MCF 10A (cell line): ENCODE measurements around the gene CNOT6L. TPM values are rescaled to one million over a fixed set of nuclear protein-coding genes. Genes with fewer than 3 reads are reported as not detected.

Experiments used
- BruUV-seq: library from RNA; stranded (reverse); fragments of 400-500 nt; replicated peaks from 2 replicates; lab custom pipeline; 2021; lab: Mats Ljungman, UMichigan
- CTCF ChIA-PET: fragments of 300-600 bp; sonication (Branson Sonifier 250); formaldehyde crosslinking; extraction: SDS; loops from one replicate; lab custom pipeline; 2021; ENCODE audit warnings: antibody characterized with exemption, inconsistent platforms; lab: Yijun Ruan, JAX
- POLR2A ChIA-PET: fragments of 300-600, 350-650 bp; sonication (Branson Sonifier 250); formaldehyde crosslinking; extraction: SDS; loops from one replicate; lab custom pipeline; 2020; ENCODE audit warnings: antibody characterized with exemption, inconsistent platforms; lab: Yijun Ruan, JAX
- DNase-seq: peaks from one replicate; pipeline ENCODE4 v3.0.0-alpha.2; 2018; ENCODE audit not compliant: unreplicated experiment
- H3K27ac Mint-ChIP-seq: one replicate; pipeline ENCODE4 v1.8.0; 2022; ENCODE audit warnings: mild to moderate bottlenecking, low read depth, mixed read lengths; ENCODE audit not compliant: unreplicated experiment
- H3K27me3 Mint-ChIP-seq: one replicate; pipeline ENCODE4 v1.8.0; 2022; ENCODE audit warnings: mixed read lengths; ENCODE audit not compliant: insufficient read depth, unreplicated experiment
- H3K36me3 Mint-ChIP-seq: one replicate; pipeline ENCODE4 v1.8.0; 2022; ENCODE audit warnings: mild to moderate bottlenecking, moderate library complexity, mixed read lengths; ENCODE audit not compliant: insufficient read depth, unreplicated experiment
- H3K4me1 Mint-ChIP-seq: one replicate; pipeline ENCODE4 v1.8.0; 2022; ENCODE audit warnings: mixed read lengths; ENCODE audit not compliant: insufficient read depth, unreplicated experiment
- H3K4me3 Mint-ChIP-seq: one replicate; pipeline ENCODE4 v1.8.0; 2022; ENCODE audit warnings: mild to moderate bottlenecking, moderate library complexity, mixed read lengths; ENCODE audit not compliant: unreplicated experiment
- H3K9me3 Mint-ChIP-seq: one replicate; pipeline ENCODE4 v1.8.0; 2022; ENCODE audit warnings: mixed read lengths; ENCODE audit not compliant: unreplicated experiment
- CTCF ChIP-seq: fragments of 200-600 bp; IDR thresholded peaks from one replicate; pipeline ENCODE4 v1.8.0; 2022; ENCODE audit warnings: antibody characterized with exemption, mild to moderate bottlenecking; ENCODE audit not compliant: unreplicated experiment
- intact Hi-C: fragments of 100-400 bp; cut with micrococcal nuclease; formaldehyde crosslinking; loops from 2 replicates; pipeline ENCODE4 v1.14.1; 2022
- total RNA-seq: library from RNA; stranded (reverse); gene quantifications from 2 replicates; pipeline ENCODE4 v1.2.3, GENCODE V29; 2022

CNOT6L gene
- total RNA-seq, 1 experiment from 2014 or later = 47.3 TPM

- DNase-seq = no peak
- CTCF ChIA-PET = interaction anchor here (0.8 kb wide), 1 partner anchor 28 kb away, joined by 3 read pairs; no protein-coding TSS in a partner anchor
- Mint-ChIP-seq H3K4me3 (no peak overlapping the region), H3K36me3 (no peaks in the 10 kb centered on the region), H3K27me3 (no peaks in the 10 kb centered on the region), H3K9me3 (no peaks in the 10 kb centered on the region), H3K4me1 (no peaks in the 10 kb centered on the region), H3K27ac (no peak overlapping the region)
- intact Hi-C loops = no loop called here
- BruUV-seq = no TSS peak
- POLR2A ChIA-PET = no interaction called here
- no peak for TF ChIP-seq CTCF
These were observed 149.1 kb downstream of the CNOT6L start for GRCh38 chr4:77669946-77670590.

GRCh38 chr4:77665381-77666069 is 153.6 kb downstream of the CNOT6L start:
- Mint-ChIP-seq H3K4me3 (no peak overlapping the region), H3K36me3 (no peaks in the 10 kb centered on the region), H3K27me3 (no peaks in the 10 kb centered on the region), H3K4me1 (peaks cover 5% of the 10 kb centered on the region), H3K27ac (no peak overlapping the region), H3K9me3 (no peaks in the 10 kb centered on the region)
- intact Hi-C loops = no loop called here
- BruUV-seq = no TSS peak
- DNase-seq = no peak
- no peak for TF ChIP-seq CTCF
- ChIA-PET CTCF (no interaction called here), POLR2A (interaction anchor here (0.8 to 1.1 kb wide), 2 partner anchors 10 to 33 kb away, joined by 3 to 4 read pairs; no protein-coding TSS in a partner anchor)

Other genes starting within 250 kb of the CNOT6L start
- gene CXCL13, start 213.5 kb downstream of the CNOT6L start, total RNA-seq = not detected in 2 replicates
- 36.8 and 53.3 TPM in 2 replicates for gene MRPL1, start 43.5 kb upstream of the CNOT6L start, total RNA-seq
- 2.0 and 2.1 TPM in 2 replicates for gene FRAS1, start 238.0 kb upstream of the CNOT6L start, total RNA-seq